NCI-H446 (cell line): Measurements from ENCODE around the gene ZBTB38.

ENCODE experiments used
- DNase-seq, 2 experiments: peaks; one replicate each; lab custom pipeline; 2025; lab: John Stamatoyannopoulos, UW

Gene ZBTB38

GRCh38 chr3:141368062-141368924 lies at the start of gene ZBTB38:
TSS of gene ZBTB38 (plus strand) at chr3:141368504. CDS start at chr3:141442389, 73,885 bp downstream.
- DNase-seq, result no peak

- no peak for DNase-seq
Observed at GRCh38 chr3:141320399-141321108, 47.8 kb upstream of the ZBTB38 start.

- no peak for DNase-seq
Observed at GRCh38 chr3:141321109-141321497, 47.2 kb upstream of the ZBTB38 start.

GRCh38 chr3:141323936-141324704 lies 44.2 kb upstream of the ZBTB38 start:
- DNase-seq, result no peak

GRCh38 chr3:141326123-141326522 lies 42.2 kb upstream of the ZBTB38 start:
- no peak for DNase-seq

- no peak for DNase-seq
Observed at GRCh38 chr3:141326626-141327025, 41.7 kb upstream of the ZBTB38 start.

GRCh38 chr3:141328286-141329166 lies 39.8 kb upstream of the ZBTB38 start:
- peak in 1 of 2 experiments; percentile 25 for DNase-seq

GRCh38 chr3:141330235-141330634 lies 38.1 kb upstream of the ZBTB38 start:
- DNase-seq, result no peak

GRCh38 chr3:141330718-141331376 lies 37.5 kb upstream of the ZBTB38 start:
- no peak for DNase-seq

GRCh38 chr3:141331377-141332318 lies 36.7 kb upstream of the ZBTB38 start:
- peak in 1 of 2 experiments; percentile 46 for DNase-seq

GRCh38 chr3:141332416-141332815 lies 35.9 kb upstream of the ZBTB38 start:
- no peak for DNase-seq

GRCh38 chr3:141333836-141334626 lies 34.3 kb upstream of the ZBTB38 start:
- no peak for DNase-seq

- no peak for DNase-seq
Observed at GRCh38 chr3:141334627-141335250, 33.6 kb upstream of the ZBTB38 start.

- no peak for DNase-seq
Observed at GRCh38 chr3:141335531-141336061, 32.7 kb upstream of the ZBTB38 start.

- DNase-seq, result no peak
Observed at GRCh38 chr3:141336672-141337522, 31.4 kb upstream of the ZBTB38 start.

- DNase-seq, result no peak
Observed at GRCh38 chr3:141337523-141337854, 30.8 kb upstream of the ZBTB38 start.

GRCh38 chr3:141337991-141338390 lies 30.3 kb upstream of the ZBTB38 start:
- DNase-seq, result no peak
